NB4 (cell line): Measurements from ENCODE around the gene AVEN.

Source experiments
- CTCF ChIP-seq: IDR thresholded peaks from one replicate; pipeline ENCODE4 v1.5.1; 2012; ENCODE audit warnings: low read depth, low read length
- MAX ChIP-seq: IDR thresholded peaks from 2 replicates; pipeline ENCODE4 v1.6.1; 2011; ENCODE audit warnings: low read depth, low read length

DNA sequence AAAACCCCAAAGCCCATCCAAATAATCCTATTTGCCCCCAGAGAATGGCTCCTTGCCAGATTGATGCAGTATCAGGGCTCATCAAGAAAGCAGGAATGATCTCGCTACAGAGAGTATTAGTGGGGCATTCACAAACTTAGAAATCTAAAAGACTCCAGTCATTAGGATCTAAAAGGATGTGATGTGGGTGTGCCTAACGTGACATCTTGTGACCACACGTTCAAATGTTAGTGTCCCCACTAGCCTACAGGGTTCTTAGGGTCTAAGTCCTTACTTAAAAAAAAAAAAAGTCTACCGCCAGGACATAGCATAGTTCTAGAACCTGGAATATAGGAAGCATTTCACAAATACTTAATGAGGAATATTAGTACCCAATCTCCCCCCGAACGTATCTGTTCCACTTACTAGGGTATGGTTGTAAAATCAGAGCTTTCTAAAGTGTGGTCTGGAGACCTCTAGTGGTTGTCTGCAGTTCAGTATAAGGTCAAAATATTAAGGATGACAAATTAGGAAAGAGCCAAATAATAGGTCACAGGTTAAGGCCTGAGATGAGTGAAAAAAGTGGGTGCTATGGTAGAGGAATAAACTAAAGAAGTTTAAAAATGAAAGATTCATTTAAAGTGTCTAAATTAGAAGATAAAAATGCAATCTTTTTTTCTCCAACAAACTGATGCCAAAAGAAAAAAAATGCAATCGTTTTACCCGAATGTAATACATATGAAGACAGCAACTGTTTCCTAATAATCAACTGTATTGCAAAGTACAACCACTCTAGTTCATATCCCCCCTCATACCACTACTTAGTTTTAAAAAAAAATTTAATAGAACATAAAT lies 75.0 kb downstream of the AVEN start:
- TF ChIP-seq CTCF = peak; percentile 74
- no peak for TF ChIP-seq MAX
